CD4-positive, alpha-beta T cell (primary cell): ENCODE measurements around the gene ABCC8. TPM values are rescaled to one million over a fixed set of nuclear protein-coding genes. Genes with fewer than 3 reads are reported as not detected.

Experiments used
- ATAC-seq: fragments of 200-7000 bp; cut with Tn5 transposase; one replicate; pipeline ENCODE4 v1.10.0; 2022; ENCODE audit warnings: mild to moderate bottlenecking; ENCODE audit not compliant: poor library complexity
- CTCF ChIA-PET: fragments of 350-600 bp; sonication (Branson Sonifier 250); formaldehyde crosslinking; loops from one replicate; lab custom pipeline; 2021; ENCODE audit warnings: antibody characterized with exemption, inconsistent platforms; lab: Charles Lee
- POLR2A ChIA-PET: fragments of 350-600 bp; sonication (Branson Sonifier 250); formaldehyde crosslinking; loops from one replicate; lab custom pipeline; 2021; ENCODE audit warnings: antibody characterized with exemption, inconsistent platforms; lab: Charles Lee
- DNase-seq, 14 experiments: peaks; one replicate each; pipeline ENCODE4 v3.0.0-alpha.2; 2013 to 2020; ENCODE audit warnings: mixed read lengths in 2 of 14
- H3K27ac ChIP-seq, 2 donors: one replicate each; pipeline versions ENCODE4 v1.5.1 to v1.7.0; 2013; ENCODE audit warnings: low read length in 2 of 2, low read depth in 1 of 2, mild to moderate bottlenecking in 1 of 2
- H3K27me3 ChIP-seq, 2 experiments: 1 replicate in 1 of 2; 2 replicates in 1 of 2; pipeline versions ENCODE4 v1.6.1 to v1.7.0; 2013; ENCODE audit warnings: low read length in 2 of 2, control low read depth in 1 of 2, mild to moderate bottlenecking in 1 of 2, moderate library complexity in 1 of 2; ENCODE audit not compliant: insufficient read depth in 2 of 2, control insufficient read depth in 1 of 2
- H3K36me3 ChIP-seq: one replicate; pipeline ENCODE4 v1.6.1; 2013; ENCODE audit warnings: low read length, control low read depth; ENCODE audit not compliant: insufficient read depth
- H3K4me1 ChIP-seq: one replicate; pipeline ENCODE4 v1.6.1; 2013; ENCODE audit warnings: low read length, control low read depth; ENCODE audit not compliant: insufficient read depth
- H3K4me3 ChIP-seq: one replicate; pipeline ENCODE4 v1.5.1; 2013; ENCODE audit warnings: mild to moderate bottlenecking, low read length, moderate library complexity
- H3K9me3 ChIP-seq, 2 experiments: 1 replicate in 1 of 2; 2 replicates in 1 of 2; pipeline versions ENCODE4 v1.6.1 to v1.7.0; 2013; ENCODE audit warnings: low read length in 2 of 2, mild to moderate bottlenecking in 2 of 2, control low read depth in 1 of 2, moderate library complexity in 1 of 2; ENCODE audit not compliant: control insufficient read depth in 1 of 2, insufficient read depth in 1 of 2
- H3K27ac Mint-ChIP-seq: one replicate; pipeline ENCODE4 v1.8.0; 2020; ENCODE audit warnings: mixed read lengths
- H3K27me3 Mint-ChIP-seq: one replicate; pipeline ENCODE4 v1.8.0; 2021; ENCODE audit warnings: mixed read lengths
- H3K36me3 Mint-ChIP-seq: one replicate; pipeline ENCODE4 v1.8.0; 2021; ENCODE audit warnings: low read depth, mixed read lengths
- H3K4me1 Mint-ChIP-seq: one replicate; pipeline ENCODE4 v1.8.0; 2021; ENCODE audit warnings: low read depth, mixed read lengths
- H3K4me3 Mint-ChIP-seq: one replicate; pipeline ENCODE4 v1.8.0; 2020; ENCODE audit warnings: mild to moderate bottlenecking, mixed read lengths
- H3K9me3 Mint-ChIP-seq: one replicate; pipeline ENCODE4 v1.8.0; 2020; ENCODE audit warnings: mixed read lengths
- CTCF ChIP-seq: fragments of 200-600 bp; IDR thresholded peaks from one replicate; pipeline ENCODE4 v1.8.0; 2022; ENCODE audit warnings: antibody characterized with exemption, mild to moderate bottlenecking
- intact Hi-C, 2 experiments: fragments of 100-400 bp; cut with DNase I in 1 of 2; cut with micrococcal nuclease in 1 of 2; formaldehyde crosslinking; loops; one replicate each; pipeline versions ENCODE4 v1.15.1 to v1.9.0; 2023 to 2025; cut with DNase I, micrococcal nuclease
- total RNA-seq, 174 experiments: library from RNA in 2 of 174; stranded (reverse) in 2 of 174; gene quantifications; one replicate each; pipeline ENCODE4 v1.2.3 and lab custom pipeline; 2021 to 2026

The ABCC8 gene
- total RNA-seq, 2 experiments from 2014 or later: not detected

GRCh38 chr11:17519061-17519885, 42.6 kb upstream of the ABCC8 start:
- no peaks in the 10 kb centered on the region for H3K9me3 ChIP-seq
- Mint-ChIP-seq H3K9me3 (no peaks in the 10 kb centered on the region), H3K4me3 (no peak overlapping the region), H3K27ac (no peak overlapping the region), H3K27me3 (no peaks in the 10 kb centered on the region), H3K4me1 (no peaks in the 10 kb centered on the region), H3K36me3 (no peaks in the 10 kb centered on the region)
- peaks cover 2 to 4% of the 10 kb centered on the region in 2 experiments for H3K27me3 ChIP-seq
- intact Hi-C loops: no loop called here
- ChIA-PET POLR2A (no interaction called here), CTCF (no interaction called here)
- no peak for DNase-seq
- no peak overlapping the region for H3K4me3 ChIP-seq
- no peak for ATAC-seq
- no peaks in the 10 kb centered on the region for H3K36me3 ChIP-seq
- no peaks in the 10 kb centered on the region for H3K4me1 ChIP-seq
- no peak for TF ChIP-seq CTCF
- H3K27ac ChIP-seq: no peak overlapping the region

- no peak overlapping the region for H3K4me3 ChIP-seq
- ChIA-PET POLR2A (no interaction called here), CTCF (no interaction called here)
- intact Hi-C loops: no loop called here
- H3K27ac ChIP-seq: no peak overlapping the region
- Mint-ChIP-seq H3K9me3 (no peaks in the 10 kb centered on the region), H3K36me3 (no peaks in the 10 kb centered on the region), H3K27me3 (no peaks in the 10 kb centered on the region), H3K4me1 (no peaks in the 10 kb centered on the region), H3K4me3 (no peak overlapping the region), H3K27ac (no peak overlapping the region)
- peaks cover 2 to 4% of the 10 kb centered on the region in 2 experiments for H3K27me3 ChIP-seq
- no peak for ATAC-seq
- no peak for TF ChIP-seq CTCF
- no peaks in the 10 kb centered on the region for H3K9me3 ChIP-seq
- no peaks in the 10 kb centered on the region for H3K4me1 ChIP-seq
- no peaks in the 10 kb centered on the region for H3K36me3 ChIP-seq
- DNase-seq: no peak
These were observed 41.7 kb upstream of the ABCC8 start for GRCh38 chr11:17518366-17518765.

GRCh38 chr11:17517186-17517585, 40.5 kb upstream of the ABCC8 start:
- H3K9me3 Mint-ChIP-seq: no peaks in the 10 kb centered on the region
- POLR2A ChIA-PET: no interaction called here
- H3K27me3 Mint-ChIP-seq: no peaks in the 10 kb centered on the region
- no peaks in the 10 kb centered on the region for H3K9me3 ChIP-seq
- no peak for TF ChIP-seq CTCF
- no peaks in the 10 kb centered on the region for H3K36me3 Mint-ChIP-seq
- no peak overlapping the region for H3K4me3 ChIP-seq
- intact Hi-C loops: no loop called here
- no peak overlapping the region for H3K4me3 Mint-ChIP-seq
- peaks cover 2 to 4% of the 10 kb centered on the region in 2 experiments for H3K27me3 ChIP-seq
- H3K4me1 Mint-ChIP-seq: no peaks in the 10 kb centered on the region
- H3K4me1 ChIP-seq: no peaks in the 10 kb centered on the region
- DNase-seq (no peak), ATAC-seq (no peak)
- CTCF ChIA-PET: no interaction called here
- no peak overlapping the region for H3K27ac ChIP-seq
- no peaks in the 10 kb centered on the region for H3K36me3 ChIP-seq
- no peak overlapping the region for H3K27ac Mint-ChIP-seq
